CD4-positive, alpha-beta T cell treated with Interleukin-6 for 4 hours (primary cell): ENCODE data around the gene TEX264.
"Not testable (repeated sequence)": the region's sequence is repeated elsewhere in the genome, so short reads cannot be mapped to it uniquely, and the experiment has no call there.

ENCODE experiments used
- DNase-seq: peaks from one replicate; pipeline ENCODE4 v3.0.0-alpha.2; 2020; ENCODE audit warnings: mixed read lengths

Gene TEX264

GRCh38 chr3:51718547-51719409 lies 47.7 kb downstream of the TEX264 start:
- peak; percentile 61 for DNase-seq

GRCh38 chr3:51719410-51720025 lies 48.5 kb downstream of the TEX264 start:
- no peak for DNase-seq

GRCh38 chr3:51720292-51721061 lies 49.4 kb downstream of the TEX264 start:
- no peak for DNase-seq

- no peak for DNase-seq
These were observed 50.2 kb downstream of the TEX264 start for GRCh38 chr3:51721062-51721745.

GRCh38 chr3:51722362-51722761 lies 51.3 kb downstream of the TEX264 start:
- no peak for DNase-seq

- no peak for DNase-seq
These were observed 56.4 kb downstream of the TEX264 start for GRCh38 chr3:51727500-51727899.

- DNase-seq = no peak
These were observed 58.1 kb downstream of the TEX264 start for GRCh38 chr3:51729042-51729633.

GRCh38 chr3:51733859-51734571 lies 63.0 kb downstream of the TEX264 start:
- no peak for DNase-seq

- DNase-seq = no peak
These were observed 63.5 kb downstream of the TEX264 start for GRCh38 chr3:51734572-51734907.

- DNase-seq = no peak
These were observed 64.0 kb downstream of the TEX264 start for GRCh38 chr3:51735039-51735438.

GRCh38 chr3:51735950-51736349 lies 64.9 kb downstream of the TEX264 start:
- DNase-seq = no peak

- no peak for DNase-seq
These were observed 68.1 kb downstream of the TEX264 start for GRCh38 chr3:51739110-51739509.

GRCh38 chr3:51742320-51742719 lies 71.3 kb downstream of the TEX264 start:
- not testable (repeated sequence) for DNase-seq

GRCh38 chr3:51742978-51743377 lies 71.9 kb downstream of the TEX264 start:
- DNase-seq = not testable (repeated sequence)

- no peak for DNase-seq
These were observed 76.8 kb downstream of the TEX264 start for GRCh38 chr3:51747840-51748239.

- DNase-seq = no peak
These were observed 77.3 kb downstream of the TEX264 start for GRCh38 chr3:51748327-51748726.

GRCh38 chr3:51750878-51751277 lies 79.8 kb downstream of the TEX264 start:
- DNase-seq = no peak

GRCh38 chr3:51751287-51751686 lies 80.2 kb downstream of the TEX264 start:
- DNase-seq = no peak
